Glutamatergic neuron (in vitro differentiated cells): ENCODE results near the gene TAX1BP1. TPM values are rescaled to one million over a fixed set of nuclear protein-coding genes. Genes with fewer than 3 reads are reported as not detected.

Experiments used
- DNase-seq: peaks from one replicate; pipeline ENCODE4 v3.0.0; 2022
- H3K27ac Mint-ChIP-seq: one replicate; pipeline ENCODE4 v1.8.0; 2020; ENCODE audit warnings: mild to moderate bottlenecking, mixed read lengths, inconsistent platforms; ENCODE audit not compliant: unreplicated experiment
- H3K27me3 Mint-ChIP-seq: one replicate; pipeline ENCODE4 v1.8.0; 2020; ENCODE audit warnings: mild to moderate bottlenecking, moderate library complexity, mixed read lengths, inconsistent platforms; ENCODE audit not compliant: unreplicated experiment
- H3K36me3 Mint-ChIP-seq: one replicate; pipeline ENCODE4 v1.8.0; 2020; ENCODE audit warnings: mild to moderate bottlenecking, mixed read lengths, inconsistent platforms; ENCODE audit not compliant: unreplicated experiment
- H3K4me1 Mint-ChIP-seq: one replicate; pipeline ENCODE4 v1.8.0; 2020; ENCODE audit warnings: mild to moderate bottlenecking, low read depth, mixed read lengths, inconsistent platforms; ENCODE audit not compliant: unreplicated experiment
- H3K4me3 Mint-ChIP-seq: one replicate; pipeline ENCODE4 v1.8.0; 2020; ENCODE audit warnings: mild to moderate bottlenecking, mixed read lengths, inconsistent platforms; ENCODE audit not compliant: unreplicated experiment
- H3K9me3 Mint-ChIP-seq: one replicate; pipeline ENCODE4 v1.8.0; 2020; ENCODE audit warnings: mild to moderate bottlenecking, moderate library complexity, mixed read lengths, inconsistent platforms; ENCODE audit not compliant: unreplicated experiment
- total RNA-seq: library from RNA; stranded (reverse); fragmentation: NEBNext Ultra II Directional; extraction: Animal tissue kit (Norgen Biotek cat#: 25700); gene quantifications from one replicate; pipeline ENCODE4 v1.2.1, GENCODE V29; 2021; ENCODE audit not compliant: unreplicated experiment
- TF ChIP-seq, protein P1 (sequence below): fragments of 200-600 bp; sonication (generic); IDR thresholded peaks from one replicate; pipeline ENCODE4 v1.5.0; 2021; ENCODE audit not compliant: partially characterized antibody, unreplicated experiment

TAX1BP1 gene
- total RNA-seq, 1 donor from 2014 or later = 103 TPM

DNA sequence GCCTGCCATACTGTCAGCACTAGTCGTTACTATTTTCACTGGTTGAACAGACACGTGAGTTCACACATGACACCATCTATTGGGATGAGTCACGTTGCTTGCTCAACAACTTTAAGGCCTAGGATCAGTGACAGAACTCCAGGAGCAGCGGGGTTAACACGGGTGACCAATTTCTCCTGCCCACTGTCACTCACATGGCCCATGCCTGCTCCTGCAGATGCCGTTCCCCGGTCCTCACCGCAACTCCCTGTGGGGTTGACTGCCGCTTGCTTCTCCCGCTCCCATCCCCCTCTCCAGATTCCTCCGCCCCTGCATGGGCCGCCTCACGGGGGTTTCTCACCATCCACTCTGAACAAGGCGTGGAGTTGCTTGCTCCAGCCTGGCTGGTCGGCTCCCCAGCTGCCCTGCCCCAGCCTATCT is 128.2 kb downstream of the TAX1BP1 start:
- Mint-ChIP-seq H3K4me3 (no peak overlapping the region), H3K36me3 (no peaks in the 10 kb centered on the region), H3K27ac (peak overlapping the region; percentile 29), H3K27me3 (peaks cover 5% of the 10 kb centered on the region), H3K9me3 (no peaks in the 10 kb centered on the region), H3K4me1 (peaks cover 12% of the 10 kb centered on the region)
- peak; percentile 26 for DNase-seq
- TF ChIP-seq, protein P1, sequence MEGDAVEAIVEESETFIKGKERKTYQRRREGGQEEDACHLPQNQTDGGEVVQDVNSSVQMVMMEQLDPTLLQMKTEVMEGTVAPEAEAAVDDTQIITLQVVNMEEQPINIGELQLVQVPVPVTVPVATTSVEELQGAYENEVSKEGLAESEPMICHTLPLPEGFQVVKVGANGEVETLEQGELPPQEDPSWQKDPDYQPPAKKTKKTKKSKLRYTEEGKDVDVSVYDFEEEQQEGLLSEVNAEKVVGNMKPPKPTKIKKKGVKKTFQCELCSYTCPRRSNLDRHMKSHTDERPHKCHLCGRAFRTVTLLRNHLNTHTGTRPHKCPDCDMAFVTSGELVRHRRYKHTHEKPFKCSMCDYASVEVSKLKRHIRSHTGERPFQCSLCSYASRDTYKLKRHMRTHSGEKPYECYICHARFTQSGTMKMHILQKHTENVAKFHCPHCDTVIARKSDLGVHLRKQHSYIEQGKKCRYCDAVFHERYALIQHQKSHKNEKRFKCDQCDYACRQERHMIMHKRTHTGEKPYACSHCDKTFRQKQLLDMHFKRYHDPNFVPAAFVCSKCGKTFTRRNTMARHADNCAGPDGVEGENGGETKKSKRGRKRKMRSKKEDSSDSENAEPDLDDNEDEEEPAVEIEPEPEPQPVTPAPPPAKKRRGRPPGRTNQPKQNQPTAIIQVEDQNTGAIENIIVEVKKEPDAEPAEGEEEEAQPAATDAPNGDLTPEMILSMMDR = no peak

DNA sequence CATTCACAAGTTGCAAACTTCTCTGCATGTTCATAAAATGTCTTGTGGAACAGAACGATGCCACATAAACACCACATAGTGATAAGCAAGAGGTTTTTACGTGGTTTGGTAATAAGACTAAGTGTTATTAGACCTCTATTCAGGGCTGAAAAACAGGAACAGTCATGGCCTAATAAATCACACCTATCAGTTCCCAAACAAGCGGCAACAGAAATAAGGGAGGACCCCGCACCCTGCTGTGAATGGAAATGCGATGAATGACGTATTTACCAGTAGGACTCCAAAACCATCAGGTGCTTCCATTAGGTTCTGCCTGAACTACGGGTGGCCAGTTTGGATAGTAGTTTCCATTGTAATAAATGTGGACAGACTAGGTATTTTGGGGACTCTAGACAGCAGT is 129.1 kb downstream of the TAX1BP1 start:
- no peak overlapping the region for H3K4me3 Mint-ChIP-seq
- peaks cover 8% of the 10 kb centered on the region for H3K4me1 Mint-ChIP-seq

DNA sequence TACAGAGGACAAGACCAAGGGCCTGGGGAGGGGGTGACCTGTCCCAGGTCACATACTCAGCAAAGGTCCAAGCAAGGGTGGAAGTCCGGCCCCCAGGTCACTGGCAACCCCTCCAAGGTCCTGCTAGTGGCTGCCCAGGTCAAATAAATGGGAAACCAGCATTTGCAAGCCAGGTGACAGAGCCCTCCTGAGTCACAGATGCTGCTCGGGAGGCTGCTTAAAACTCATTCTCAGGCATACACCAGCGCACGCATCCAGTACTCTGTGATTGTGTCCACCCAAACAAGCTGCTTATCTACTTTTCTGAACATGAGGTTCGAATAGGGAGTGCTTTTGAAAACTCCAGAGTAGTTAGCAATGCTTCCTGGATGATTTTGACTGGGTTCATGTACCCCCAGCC is 130.6 kb downstream of the TAX1BP1 start:
- H3K4me1 Mint-ChIP-seq = peaks cover 10% of the 10 kb centered on the region
- TF ChIP-seq, protein P1 = no peak
- DNase-seq = no peak
- H3K27ac Mint-ChIP-seq = no peak overlapping the region
- H3K27me3 Mint-ChIP-seq = peaks cover 5% of the 10 kb centered on the region
- H3K36me3 Mint-ChIP-seq = peaks cover 7% of the 10 kb centered on the region
- H3K9me3 Mint-ChIP-seq = no peaks in the 10 kb centered on the region
- H3K4me3 Mint-ChIP-seq = no peak overlapping the region

More for the DNA sequence above, 129.1 kb downstream of the TAX1BP1 start:
- DNase-seq = no peak
- TF ChIP-seq, protein P1 = no peak
- no peaks in the 10 kb centered on the region for H3K9me3 Mint-ChIP-seq
- H3K36me3 Mint-ChIP-seq = no peaks in the 10 kb centered on the region
- H3K27me3 Mint-ChIP-seq = peaks cover 5% of the 10 kb centered on the region
- H3K27ac Mint-ChIP-seq = no peak overlapping the region

DNA sequence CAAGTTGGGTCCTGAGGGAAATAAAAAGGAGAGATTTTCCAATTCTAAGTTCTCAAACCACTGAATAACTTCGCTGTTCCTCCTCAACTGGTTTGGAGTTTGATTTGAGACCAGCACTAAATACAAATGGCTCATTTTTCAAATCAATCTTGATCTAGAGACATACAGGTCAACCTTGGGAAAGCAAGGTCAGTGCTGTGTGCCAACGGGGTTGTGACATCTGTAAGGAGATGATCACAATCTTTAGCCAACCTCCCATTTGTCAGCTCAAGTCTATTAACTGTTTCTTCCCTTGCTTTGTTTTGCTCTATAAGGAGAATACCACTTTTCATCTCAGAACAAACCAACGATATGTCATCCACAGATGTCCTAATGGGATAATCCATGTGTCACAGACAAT is 131.1 kb downstream of the TAX1BP1 start:
- no peaks in the 10 kb centered on the region for H3K9me3 Mint-ChIP-seq
- peaks cover 10% of the 10 kb centered on the region for H3K4me1 Mint-ChIP-seq
- DNase-seq = no peak
- TF ChIP-seq, protein P1 = no peak
- H3K4me3 Mint-ChIP-seq = no peak overlapping the region
- H3K27me3 Mint-ChIP-seq = peaks cover 5% of the 10 kb centered on the region
- H3K36me3 Mint-ChIP-seq = peaks cover 8% of the 10 kb centered on the region
- H3K27ac Mint-ChIP-seq = no peak overlapping the region

DNA sequence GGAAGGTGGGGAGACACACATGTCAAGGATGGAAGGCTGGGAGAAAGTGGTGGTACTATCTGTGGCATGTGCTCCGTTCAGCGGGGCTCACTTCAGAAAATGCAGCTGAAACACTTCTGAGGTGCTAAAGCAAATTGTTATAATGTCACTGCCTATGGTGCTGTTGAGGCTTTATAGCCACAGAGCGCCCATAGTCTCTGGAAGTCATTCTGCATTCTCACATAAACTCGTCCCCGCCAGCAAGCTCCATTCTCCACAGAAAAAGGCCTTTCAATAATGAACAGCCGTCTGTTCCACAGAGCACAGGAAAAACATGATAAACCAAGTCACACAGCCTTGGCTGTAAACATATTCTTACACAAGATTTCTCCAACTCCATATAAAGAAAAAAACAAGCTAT is 131.9 kb downstream of the TAX1BP1 start:
- H3K36me3 Mint-ChIP-seq = peaks cover 8% of the 10 kb centered on the region
- no peak for DNase-seq

More for the DNA sequence above, 131.9 kb downstream of the TAX1BP1 start:
- TF ChIP-seq, protein P1 = no peak
- H3K27me3 Mint-ChIP-seq = peaks cover 5% of the 10 kb centered on the region
- no peaks in the 10 kb centered on the region for H3K9me3 Mint-ChIP-seq
- H3K4me3 Mint-ChIP-seq = no peak overlapping the region
- H3K4me1 Mint-ChIP-seq = peaks cover 10% of the 10 kb centered on the region
- H3K27ac Mint-ChIP-seq = no peak overlapping the region
